Activated CD4-positive, CD25-positive, alpha-beta regulatory T cell (primary cell): ENCODE results near the gene ITFG2.

Experiments
- DNase-seq, 4 experiments: peaks; one replicate each; lab custom pipeline; 2025; lab: John Stamatoyannopoulos, UW

The ITFG2 gene

DNA sequence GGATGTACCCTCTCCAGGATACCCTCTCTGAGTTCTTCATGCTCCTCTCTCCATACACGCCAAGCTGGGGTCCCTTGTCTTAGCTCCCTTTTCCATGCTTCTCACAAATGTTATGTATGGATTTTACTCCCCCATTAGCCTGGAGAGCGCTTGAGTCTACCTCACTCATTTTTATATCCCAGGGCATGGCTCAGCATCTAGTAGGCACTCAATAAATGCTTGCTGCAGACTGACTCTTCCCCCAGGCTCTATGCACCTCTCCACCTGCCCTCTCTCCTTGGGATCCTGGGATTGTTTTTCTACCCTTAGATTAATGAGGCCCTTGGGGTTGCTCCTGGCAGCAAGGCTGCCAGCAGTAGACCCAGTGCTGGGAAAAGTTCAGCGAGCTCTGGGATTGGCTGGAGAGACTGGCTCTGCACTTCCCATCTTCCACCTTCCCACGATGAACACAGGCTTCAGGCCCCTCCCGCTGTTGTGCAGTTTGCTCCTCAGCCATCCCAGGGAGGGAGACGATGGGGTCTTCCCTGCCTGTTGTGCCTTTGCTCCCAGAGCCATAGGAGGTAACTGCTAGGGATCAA is 20.2 kb downstream of the ITFG2 start:
- no peak for DNase-seq

GRCh38 chr12:2833327-2833726 is 20.9 kb downstream of the ITFG2 start:
- no peak for DNase-seq

GRCh38 chr12:2833810-2834209 is 21.3 kb downstream of the ITFG2 start:
- no peak for DNase-seq

- no peak for DNase-seq
These were observed 22.4 kb downstream of the ITFG2 start, which contains the start of gene NRIP2 for GRCh38 chr12:2834581-2835491. NRIP2 (minus strand) TSS chr12:2835035; CDS start chr12:2834983, 52 bp downstream.

GRCh38 chr12:2835691-2836403 is 23.4 kb downstream of the ITFG2 start:
- DNase-seq, result no peak

DNA sequence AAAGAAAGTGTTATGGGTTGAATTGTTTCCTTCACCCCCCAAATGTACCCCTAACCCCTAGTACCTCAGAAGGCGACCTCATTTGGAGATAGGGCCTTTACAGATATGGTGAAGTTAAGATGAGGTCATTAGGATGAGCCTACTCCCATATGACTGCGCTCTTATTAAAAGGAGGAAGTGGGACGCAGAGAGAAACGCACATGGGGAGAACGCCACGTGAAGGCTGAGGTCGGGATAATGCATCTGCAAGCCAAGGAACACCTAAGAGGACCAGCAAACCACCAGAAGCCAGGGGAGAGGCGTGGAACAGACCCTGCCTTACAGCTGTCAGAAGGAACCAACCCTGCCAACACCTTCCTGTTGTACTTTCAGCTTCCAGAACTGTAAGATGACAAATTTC is 24.1 kb downstream of the ITFG2 start:
- DNase-seq, result no peak

- DNase-seq, result no peak
These were observed 28.7 kb downstream of the ITFG2 start for GRCh38 chr12:2841056-2841650.

DNA sequence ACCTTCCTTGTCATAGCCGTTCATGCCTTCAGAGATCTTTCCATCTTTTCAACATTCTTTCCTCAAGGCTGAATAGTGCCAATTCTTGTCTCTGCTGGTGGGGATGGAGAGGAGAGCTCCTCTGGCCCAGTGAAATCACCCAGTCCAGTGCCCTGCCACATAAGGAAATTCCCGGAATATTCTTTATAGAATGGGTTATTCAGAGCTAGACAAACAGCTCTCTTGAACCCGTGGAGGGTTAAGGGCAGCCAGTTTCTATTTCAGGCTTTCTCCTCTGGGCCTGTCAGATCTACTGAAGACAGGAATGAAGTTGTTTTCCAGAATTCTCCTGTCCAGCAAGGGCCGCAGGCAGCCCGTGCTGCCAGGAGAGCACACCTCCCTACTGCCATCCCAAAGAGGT is 30.5 kb downstream of the ITFG2 start:
- DNase-seq, result no peak

DNA sequence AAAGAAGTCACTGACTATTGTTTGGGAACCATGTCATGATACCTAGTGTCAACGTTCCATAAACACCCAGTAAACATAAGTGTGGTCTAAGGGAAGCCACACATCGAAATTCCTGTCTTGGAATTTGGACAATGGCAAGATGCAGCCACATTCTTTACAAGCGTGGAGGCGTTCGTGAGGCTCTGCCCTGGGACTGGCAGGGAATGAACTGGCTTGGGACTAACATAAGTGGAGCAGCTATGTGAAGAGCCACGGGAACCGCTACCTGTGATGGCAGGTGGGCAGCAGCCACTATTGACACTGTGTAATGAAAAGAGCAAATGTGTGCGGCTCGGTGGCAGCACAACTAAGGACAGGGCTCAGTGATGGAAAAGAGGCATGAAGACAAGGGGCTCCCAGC is 32.3 kb downstream of the ITFG2 start:
- DNase-seq, result no peak

GRCh38 chr12:2845280-2845679 is 32.8 kb downstream of the ITFG2 start:
- DNase-seq, result no peak

- no peak for DNase-seq
These were observed 39.5 kb downstream of the ITFG2 start for GRCh38 chr12:2851931-2852330.

DNA sequence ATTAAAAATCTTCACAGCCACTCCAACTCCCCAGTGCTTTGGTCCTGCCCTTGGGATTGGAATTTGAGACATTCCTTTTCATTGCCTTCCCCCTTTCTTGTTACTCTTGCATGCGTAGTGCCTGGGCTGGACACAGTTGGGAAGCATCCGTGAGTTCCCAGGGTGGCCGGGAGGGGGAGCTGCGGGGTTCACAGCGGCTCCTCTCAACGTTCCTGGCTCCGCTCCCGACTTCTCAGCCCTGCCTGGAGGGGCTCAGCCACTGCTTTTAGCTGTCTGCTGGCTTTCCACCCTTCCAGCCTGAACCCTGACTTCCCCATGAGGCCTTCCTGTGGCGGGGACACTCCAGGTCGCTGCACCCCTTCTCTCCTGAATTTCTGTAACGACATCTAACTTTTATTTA is 41.2 kb downstream of the ITFG2 start:
- DNase-seq, result peak in 2 of 4 experiments; percentile 6 to 26

DNA sequence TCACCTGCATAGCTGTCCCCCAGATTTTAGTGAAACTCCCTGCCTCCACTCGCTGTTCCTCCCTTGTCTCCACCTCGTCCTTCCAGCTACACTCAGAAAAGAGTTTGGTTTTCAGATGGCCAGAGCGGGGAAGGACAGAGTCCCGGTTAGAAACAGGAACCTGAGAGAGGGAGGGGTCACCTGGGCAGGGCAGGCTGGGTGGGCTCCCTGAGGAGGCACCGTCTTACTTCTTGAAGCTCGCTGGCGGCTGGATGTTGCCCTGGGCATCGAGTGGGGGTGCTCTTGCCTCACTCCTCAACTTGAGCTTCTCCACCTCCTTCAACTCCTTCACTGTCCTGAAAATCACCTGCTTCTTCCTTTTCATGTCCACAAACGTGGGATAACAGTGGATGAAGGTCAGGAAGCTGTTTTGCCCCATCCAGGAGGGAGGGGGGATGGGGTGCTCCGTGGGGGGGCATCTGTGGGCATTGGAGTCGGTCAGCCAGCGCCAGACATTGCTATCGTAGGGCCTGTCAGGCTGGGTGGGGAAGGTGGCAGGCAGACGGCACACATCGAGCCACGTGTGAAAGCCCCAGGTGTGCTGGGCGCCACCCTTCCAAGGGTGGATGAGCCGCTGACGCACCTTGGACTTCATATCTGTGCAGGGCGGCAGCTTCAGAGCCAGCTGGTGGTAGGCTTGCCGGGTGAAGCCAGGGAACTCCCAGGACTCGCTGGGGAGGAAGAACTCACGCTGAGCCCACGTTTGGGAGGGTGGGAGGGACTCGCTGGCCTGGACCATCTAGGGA is 42.4 kb downstream of the ITFG2 start:
- DNase-seq, result no peak

DNA sequence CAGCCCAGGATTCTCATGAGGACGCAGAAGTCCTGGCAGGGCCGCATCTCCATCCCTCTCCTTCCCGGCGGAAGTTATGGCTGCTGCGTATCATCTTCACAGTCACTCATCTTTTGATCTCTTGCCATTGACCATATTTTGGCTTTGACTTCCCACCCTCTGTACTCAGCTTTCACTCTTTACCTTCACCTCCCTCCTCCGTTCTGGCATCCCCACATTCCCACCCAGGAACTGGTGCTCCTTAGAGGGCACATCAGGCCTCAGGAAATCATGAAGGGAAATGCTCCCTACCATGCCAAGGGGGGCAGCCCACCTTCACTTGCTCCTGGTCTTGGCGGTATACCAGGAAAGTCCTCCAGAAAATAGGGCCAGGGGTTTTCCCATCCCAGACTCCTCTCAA is 43.1 kb downstream of the ITFG2 start:
- no peak for DNase-seq

GRCh38 chr12:2856051-2856450 is 43.6 kb downstream of the ITFG2 start:
- DNase-seq, result no peak

DNA sequence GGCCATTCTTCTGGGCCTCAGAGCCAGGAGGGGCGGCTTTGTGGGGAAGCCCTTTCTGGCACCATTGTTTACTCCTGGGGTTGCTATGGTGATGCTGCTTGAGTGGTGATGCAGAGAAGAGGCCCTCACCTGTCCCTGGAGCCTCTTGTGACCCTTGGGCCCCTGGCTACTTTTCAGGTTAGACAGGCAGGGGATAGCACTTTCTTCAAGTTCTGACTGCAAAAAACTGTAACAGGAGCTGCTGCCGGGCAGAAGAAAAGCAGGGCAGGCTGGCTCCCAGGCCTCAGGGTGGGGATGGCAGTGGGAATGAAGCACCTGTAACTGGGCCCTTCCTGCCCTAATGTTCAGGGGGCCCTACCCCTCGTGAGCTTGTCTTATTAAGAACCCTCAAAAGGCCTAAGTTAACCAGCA is 44.6 kb downstream of the ITFG2 start, which contains the start of gene TEX52:
TSS of gene TEX52 (minus strand) at position 19 of the 411 bp plus-strand sequence. CDS start at position 6, 13 bp downstream.
- DNase-seq, result no peak

- no peak for DNase-seq
These were observed 45.1 kb downstream of the ITFG2 start for GRCh38 chr12:2857576-2857975.

DNA sequence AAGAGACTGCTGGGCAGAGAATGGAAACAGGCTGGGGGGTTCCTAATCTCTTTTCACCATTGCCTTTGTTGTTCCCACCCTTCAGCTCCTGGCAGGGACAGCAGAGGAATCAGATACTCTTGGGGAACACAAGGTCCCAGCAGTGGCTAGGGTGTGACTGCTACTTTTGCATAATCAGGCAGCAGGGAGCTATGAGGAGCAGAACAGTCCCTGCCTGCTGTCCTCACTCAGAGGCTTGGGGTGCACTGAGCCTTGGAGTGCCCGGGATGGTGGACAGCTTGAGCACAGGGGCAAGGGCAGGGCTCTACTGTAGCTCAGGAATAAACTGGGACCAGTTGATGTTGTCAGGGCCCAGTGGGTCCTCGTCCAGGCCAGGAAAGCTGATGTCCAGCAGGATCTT is 45.9 kb downstream of the ITFG2 start:
- no peak for DNase-seq

DNA sequence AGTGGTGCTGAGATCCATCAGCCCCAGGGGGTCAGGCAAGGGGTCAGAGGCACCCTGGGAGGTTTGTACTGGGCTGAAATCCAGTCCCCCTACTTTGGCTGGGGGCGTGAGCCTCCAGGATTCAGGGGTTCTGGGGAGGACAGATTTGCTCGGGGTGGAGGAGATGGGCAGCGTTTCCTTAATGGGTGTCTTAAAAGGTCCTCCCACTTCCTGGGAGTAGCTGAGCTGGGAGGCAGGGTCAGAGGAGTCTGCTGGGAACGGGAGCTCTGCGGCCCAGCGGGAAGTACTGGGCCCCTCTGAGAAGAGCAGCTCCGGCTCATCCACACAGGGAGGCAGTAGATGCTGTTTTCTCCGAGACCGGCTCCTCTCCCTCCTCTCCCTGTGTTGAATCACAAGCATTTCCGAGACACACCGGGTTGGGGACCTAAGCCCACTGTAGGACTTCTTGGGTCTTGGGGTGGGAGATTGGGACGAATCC is 46.5 kb downstream of the ITFG2 start:
- DNase-seq, result no peak

DNA sequence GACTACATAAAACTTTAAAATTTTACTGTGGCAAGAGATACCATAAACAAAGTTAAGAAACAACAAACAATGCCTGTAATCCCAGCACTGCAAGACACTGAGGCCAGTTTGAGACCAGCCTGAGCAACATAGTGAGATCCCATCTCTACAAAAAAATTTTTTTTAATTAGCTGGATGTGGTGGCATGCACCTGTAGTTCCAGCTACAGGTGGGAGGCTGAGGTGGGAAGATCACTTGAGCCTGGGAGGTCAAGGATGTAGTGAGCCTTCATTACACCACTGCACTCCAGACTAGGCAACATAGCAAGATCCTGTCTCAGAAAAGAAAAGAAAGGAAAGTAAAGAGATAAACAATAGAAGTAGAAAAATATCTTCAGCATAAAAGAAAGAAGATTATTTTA is 47.7 kb downstream of the ITFG2 start:
- no peak for DNase-seq

GRCh38 chr12:2862876-2863275 is 50.4 kb downstream of the ITFG2 start:
- DNase-seq, result no peak
